HG03342 (cell line): ENCODE data around the gene GRXCR1.

Experiments used
- ATAC-seq: cut with Tn5 transposase; IDR thresholded peaks from one replicate; pipeline ENCODE4 v1.9.1; 2021; ENCODE audit warnings: mild to moderate bottlenecking, moderate library complexity; ENCODE audit not compliant: unreplicated experiment

GRXCR1 gene

DNA sequence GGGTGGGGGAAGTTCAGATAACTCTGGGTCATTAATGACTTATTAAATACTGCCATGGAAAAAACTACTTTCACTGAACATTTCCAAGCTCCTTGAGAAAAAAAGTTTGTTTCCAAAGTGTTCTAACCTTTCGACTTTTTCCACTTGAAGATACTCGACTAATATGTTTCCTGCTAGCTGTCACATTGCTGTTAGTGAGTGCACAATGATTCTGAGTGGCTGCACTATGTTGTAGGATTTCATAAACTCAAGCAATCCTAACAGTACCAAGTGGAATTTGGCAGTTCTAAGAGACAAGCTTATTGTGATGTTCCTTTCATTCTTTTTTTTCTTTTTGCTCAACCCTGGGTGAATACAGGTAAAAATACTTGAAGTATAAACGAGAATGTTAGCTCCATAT is 33.4 kb downstream of the GRXCR1 start:
- no peak for ATAC-seq

DNA sequence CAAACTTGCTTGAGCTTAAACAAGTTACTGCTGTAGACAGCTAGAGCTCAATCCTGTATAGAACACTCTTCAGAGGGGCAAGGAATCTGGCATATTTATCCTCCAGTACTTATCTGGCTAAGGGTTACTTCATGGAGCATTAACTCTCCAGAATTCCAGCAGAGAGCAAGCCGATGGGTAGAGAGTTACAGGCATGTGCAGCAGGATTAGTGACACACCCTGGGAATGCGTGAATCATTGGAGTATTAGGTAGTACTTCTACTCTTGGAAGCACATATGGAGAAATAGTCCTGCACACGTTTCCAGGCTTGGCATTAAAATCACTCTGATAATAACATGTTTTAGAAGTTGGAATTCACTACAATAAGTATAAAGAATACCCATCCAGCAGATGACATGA is 35.4 kb downstream of the GRXCR1 start:
- no peak for ATAC-seq

DNA sequence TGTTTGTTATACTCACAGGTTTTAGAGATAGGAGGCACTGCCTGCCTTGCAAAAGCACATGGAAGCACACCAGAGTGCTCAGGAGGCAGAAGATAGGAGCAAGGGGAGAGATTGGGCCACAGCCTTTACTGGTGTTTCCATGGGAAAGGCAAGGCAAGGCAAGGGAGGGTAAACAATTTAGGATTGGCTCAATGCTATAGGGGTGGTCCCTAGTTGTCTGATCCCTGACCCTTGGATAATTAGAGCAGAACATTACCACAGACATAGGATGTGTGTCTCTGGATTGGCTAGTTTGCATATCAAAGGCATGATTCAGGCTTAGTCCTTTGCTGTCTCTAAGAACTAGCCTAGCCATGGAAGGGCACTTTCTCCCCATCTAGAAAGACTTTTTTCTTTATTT is 36.1 kb downstream of the GRXCR1 start:
- no peak for ATAC-seq

DNA sequence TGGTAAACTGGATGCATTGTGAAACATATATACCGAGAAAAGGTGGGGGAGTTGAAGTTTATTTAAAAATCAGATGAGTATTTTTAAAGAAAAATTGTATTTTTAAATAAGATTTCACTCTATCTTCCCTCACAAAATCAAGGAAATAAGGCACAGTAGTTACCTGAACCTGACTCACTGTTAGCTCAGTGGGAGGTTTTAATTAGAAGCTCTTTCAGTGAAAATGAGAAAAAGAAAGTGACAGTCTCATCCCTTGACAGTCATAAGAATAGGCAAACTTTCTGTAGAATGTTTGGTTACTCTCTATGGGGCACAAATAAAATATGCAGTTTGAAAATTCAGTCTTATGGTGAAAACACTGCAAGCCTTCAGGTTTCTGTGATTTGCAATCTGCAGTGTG is 49.7 kb downstream of the GRXCR1 start:
- ATAC-seq = no peak

DNA sequence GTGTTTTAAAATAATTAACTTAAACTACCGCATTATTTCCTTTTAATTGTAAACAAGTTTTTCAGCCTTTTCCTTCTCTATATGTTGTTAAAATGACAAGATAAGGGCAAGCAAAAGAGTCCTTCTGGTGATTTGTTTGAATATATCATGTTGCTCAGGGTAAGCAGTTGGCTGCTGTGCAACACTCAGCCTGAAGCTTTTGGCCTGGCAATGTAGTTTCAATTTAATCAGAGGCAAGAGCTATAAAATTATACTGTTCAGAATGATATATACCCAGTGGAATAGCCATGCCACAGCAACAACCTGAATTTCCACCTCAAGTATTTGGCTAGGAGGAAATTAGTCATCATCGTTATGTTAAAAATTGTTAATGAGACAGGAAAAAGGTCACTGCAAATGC is 53.4 kb downstream of the GRXCR1 start:
- no peak for ATAC-seq

DNA sequence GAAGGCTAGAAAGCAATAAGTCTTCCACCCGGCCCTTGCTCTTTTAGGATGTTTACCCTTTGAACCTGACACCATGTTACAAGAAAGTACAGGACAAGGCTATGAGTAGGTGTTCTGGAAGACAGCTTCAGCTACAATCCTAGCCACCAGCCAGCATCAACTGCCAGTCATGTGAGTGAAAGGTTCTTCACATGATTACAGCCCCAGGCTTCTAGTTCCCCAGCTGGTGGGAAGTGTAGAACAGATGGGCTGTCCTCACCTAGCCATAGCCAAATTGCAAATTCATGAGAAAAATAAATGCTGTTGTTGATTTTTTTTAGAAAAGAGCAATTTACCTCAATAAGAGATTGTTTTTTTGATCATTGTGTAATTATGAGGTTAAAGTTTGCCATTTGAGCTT is 60.8 kb downstream of the GRXCR1 start:
- no peak for ATAC-seq

DNA sequence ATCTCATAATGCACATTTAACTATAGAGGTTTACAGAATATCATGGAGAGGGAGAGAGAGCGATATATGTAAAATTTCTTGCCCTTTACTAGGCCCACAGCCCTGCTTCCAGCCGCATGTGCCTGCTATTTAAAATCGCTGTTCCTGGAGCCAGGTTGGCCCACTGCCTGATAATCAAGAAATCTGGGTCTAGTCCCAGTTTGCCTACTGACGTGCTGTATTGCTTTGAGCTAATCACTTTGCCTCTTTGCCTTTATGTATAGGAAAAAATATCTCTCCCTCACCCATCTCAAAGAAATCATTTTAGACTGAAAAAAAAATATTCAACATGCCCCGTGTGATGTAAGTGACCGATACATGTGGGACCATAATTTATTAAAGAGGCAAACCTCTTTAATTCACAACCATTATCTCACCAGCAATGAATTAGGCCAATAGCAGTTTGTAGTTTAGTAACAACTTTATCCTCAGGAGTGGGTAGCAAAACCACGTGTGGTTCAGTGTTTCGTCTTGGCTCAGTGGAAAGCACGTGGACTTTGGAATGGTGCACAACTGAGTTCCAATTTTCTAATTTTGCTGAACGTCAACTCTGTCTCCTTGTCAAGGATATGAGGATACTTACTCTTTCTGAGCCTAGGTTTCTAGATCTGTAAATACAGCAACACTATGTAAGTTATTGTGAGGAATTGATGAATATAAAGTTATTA is 62.6 kb downstream of the GRXCR1 start:
- no peak for ATAC-seq

DNA sequence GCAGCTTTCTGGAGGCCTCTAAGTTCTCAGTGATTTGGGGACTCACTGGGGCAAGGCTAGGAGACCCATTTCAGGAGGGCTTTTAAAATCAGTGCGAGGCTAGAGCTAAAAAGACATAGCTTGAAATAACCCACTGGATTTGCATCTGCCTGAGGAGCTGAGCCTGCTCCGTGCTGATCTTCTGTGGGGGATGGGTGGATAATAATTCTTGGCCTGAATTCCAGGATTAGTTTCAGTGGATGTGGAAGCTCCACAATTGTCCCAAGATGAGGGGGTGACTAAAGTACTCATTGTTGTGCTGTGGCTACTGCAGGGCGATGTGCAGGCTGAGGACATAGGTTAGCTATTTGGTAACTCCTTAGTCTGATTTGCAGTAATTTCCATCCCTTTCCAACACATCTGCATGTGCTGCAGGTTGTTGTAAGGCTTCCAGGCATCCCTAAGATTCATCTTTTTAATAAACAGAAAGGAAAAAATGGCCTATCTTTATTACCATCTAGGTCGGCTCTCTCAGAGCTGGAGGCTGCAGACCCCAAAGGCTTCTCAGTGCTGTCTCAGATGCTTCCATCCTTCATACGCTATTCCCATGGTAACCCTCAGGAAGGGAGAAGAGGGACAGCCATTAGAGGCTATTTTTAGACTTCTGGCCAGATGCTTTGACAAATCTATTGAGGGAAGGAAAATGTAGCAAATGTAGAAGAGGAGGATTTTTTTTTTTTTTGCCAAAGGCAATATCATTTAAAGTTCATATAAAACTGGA is 63.4 kb downstream of the GRXCR1 start:
- no peak for ATAC-seq

DNA sequence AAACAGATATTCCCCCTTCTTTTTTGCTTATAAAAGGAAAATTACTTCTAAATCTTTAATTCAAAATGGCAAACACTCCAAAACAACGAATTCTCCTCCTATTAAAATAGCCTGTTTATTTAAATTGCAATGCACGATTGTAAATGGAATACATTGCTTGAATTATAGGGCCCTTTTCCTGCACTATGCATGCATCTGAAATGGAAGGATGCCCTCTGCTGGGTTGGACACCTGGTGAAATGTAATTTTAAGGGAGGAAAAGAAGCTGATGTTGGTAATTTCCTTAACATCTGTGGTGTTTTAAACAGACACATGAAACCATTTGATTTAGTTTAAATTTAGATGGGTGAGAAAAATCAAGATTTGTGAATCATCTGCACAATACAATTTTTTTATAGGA is 72.8 kb downstream of the GRXCR1 start:
- ATAC-seq = no peak

DNA sequence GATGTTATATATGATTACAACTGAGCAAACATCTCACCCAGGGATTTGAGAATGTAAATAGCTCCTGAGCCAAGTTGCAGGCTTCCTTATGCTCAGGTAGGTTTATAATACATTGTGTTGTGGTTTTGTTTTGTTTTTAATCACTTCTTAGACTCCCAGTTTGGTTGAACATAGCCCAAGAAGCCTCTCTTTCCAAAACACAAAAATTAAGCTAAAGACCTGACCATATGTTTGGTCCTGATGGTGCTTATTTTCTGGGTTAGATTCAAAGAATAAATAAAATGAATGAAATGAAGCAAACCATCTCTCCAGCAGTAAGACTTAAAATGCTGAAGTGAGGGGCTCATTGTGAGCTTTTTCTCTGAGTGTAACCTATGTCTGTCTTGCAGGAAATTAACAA is 93.5 kb downstream of the GRXCR1 start:
- ATAC-seq = no peak

DNA sequence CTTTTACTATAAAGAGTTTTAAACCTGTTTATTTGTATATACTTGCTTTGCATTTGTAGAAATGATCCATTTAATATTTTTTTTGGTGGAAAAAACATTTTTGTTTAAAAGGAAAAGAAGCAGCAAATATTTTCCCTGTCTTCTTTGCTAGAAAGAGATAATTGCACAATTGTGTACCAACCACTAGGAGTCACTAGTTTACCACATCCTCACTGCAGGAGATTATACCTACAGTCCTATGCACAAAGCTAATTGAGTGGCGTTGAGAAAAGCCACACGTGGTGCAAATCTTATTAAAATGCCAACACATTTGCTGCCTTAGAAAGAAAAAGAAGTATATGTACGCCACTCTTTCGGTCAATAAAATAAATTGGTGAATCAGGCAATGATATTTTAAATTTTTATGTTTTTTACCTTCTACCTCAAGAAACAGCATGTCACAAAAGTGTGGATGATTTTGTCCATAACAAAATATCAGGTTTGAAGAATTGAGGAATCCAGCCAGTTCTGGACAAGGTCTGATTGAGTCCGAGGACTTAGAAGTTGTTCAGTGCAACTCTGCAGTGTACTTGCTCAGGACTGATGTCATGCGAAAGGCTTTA is 102.9 kb downstream of the GRXCR1 start:
- ATAC-seq = peak; percentile 83

DNA sequence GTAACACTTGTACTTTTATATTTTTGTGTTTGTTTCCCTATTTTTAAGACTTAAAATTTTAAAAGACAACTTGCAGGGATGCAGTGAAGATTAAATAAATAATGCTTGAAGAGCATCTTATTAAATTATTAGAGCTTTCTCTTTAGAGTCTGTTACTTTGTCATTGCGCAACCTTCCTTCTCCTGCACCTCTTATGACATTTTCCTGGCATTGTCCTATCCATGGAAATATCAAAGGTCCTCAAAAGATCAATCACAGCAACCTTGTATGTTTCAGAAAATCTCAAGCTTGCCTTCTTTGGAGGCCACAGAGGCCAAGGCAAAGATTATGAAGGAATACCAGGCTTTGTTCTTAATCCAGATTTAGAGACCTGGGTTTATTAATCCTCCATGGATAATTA is 116.3 kb downstream of the GRXCR1 start:
- no peak for ATAC-seq

DNA sequence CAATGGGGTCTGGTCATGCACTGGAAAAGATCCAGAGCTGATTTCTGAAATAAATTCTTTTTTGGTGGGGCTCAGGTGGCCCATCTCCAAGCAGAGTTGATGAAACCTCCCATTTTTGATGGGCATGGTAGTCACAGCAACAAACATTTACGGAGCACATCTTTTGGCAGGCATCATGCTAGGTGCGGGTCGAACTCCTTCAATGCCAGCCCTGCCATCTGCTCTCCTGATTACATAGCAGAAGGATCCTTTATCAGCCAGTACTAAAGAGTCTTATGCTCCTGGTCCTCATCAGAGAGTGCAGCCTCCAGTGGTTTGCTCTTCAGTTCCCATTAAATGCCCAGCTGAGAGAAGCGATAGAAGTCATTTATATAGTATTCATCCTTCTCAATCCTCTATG is 121.7 kb downstream of the GRXCR1 start:
- ATAC-seq = no peak

DNA sequence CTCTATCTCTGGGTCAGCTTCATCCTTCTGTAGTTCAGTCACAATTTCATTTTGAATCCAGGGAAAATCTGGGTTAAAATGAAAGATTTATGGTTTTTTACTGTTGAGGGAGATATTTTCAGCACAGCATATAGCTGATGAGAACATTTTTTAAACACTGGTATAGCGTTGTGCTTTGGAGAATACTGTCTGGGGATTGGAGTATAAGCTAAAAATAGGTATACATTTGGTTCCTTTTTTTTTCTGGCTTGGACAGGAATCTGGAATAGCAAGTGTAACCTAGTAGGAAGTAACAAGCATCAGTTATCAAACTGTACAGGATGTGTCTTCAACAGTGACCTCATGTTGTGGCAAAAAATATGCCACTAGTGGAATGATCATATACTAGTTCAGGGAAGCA is 149.1 kb downstream of the GRXCR1 start:
- no peak for ATAC-seq

DNA sequence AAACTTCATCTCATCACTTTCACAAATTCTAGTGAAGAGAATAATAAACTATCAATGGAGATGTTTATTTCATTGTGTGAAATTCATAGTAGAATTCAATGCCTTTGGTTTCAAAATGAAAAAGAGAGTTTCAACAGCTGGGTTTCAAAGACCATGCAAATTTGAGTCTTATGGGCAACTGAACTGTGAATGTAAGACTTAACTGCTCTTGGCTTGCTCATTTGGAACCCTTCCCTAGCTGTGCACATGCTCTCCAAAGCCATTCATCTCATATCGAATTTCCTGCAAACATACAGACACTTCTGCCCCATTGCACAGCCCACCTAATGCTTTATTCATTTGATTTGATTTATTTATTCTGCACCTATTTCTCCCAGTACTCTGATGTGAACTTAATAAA is 154.5 kb downstream of the GRXCR1 start:
- no peak for ATAC-seq

DNA sequence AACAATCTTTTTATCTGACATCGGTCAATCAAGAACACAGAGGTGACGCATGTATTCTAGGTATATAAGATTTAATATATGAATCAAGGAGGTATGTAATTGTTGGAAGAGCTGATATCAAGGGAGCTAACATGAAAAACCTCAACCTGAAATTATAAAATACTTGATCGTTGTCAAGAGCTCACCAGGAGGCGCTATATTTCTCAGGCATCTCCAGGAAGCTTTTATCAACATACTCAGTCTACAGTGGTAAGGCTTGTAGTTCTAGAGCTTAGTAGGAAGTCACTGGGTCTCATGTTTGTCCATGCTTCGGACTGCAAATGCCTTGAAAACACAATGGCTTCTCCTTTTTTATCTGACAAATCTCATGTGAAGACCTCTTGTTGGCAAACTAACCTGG is 156.1 kb downstream of the GRXCR1 start:
- no peak for ATAC-seq

DNA sequence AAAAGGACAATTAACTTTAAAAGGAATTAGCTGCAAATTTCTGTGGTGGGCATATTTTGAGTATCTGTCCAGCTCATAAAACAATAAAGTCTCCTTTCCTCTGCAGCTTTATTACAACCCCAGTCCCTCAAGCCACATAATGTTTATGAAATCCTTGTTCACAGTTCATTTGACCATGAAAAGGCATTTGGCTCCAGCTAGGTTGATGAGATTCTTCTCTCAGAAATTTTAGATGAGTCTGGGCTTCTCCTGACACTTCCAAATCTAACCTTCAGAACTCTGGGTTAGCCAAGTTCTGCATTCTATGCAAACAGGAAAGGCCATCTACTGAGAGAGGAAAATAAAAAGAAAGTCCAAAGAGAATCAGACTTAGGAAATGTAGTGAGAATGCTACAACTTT is 156.8 kb downstream of the GRXCR1 start:
- no peak for ATAC-seq

DNA sequence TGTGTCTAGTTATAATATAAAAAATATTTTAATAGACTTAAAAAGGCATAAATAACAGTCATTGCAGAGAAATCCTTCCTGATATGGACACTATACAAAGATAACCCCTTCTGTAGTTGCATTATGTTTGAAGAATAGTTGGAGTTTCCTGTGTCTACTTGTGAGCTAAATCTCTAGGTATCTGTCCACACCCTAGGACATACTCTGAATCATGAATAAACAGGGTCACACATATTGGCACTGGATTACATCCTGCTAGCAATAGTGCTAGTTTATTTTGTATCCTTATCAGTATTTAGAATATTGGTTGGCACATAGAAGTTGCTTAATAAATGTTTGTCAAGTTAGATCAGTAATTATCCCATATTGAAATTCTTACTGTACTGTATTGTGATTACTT is 173.9 kb downstream of the GRXCR1 start:
- ATAC-seq = no peak

DNA sequence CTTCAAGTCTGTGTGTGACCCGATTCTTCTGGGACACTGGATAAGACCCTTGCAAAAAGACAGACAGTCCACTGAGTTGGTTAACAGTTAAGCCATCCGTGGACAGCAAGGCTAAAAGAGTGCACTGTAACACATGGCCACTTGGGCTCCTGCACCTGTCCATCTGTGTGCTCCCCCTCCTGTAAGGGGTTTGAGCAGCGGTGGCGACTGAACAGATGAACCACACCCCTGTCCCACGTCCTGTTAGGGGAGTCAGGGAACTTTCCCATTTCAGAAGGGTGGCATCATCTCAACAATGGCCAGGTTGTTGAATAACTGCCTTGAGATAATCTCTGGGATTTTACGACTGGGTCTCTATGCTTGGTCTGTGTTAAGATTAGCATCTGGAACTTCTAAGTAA is 178.6 kb downstream of the GRXCR1 start:
- no peak for ATAC-seq
